ENCODE measurements around the gene ZNF672. TPM values are rescaled to one million over a fixed set of nuclear protein-coding genes. Genes with fewer than 3 reads are reported as not detected.

Gene ZNF672
- total and polyA plus RNA-seq, 2 of the 13 experiments (the other 11 are each of a cell fraction or from before 2014, with no cell fraction given) = 17.2 to 22.9 TPM

DNA sequence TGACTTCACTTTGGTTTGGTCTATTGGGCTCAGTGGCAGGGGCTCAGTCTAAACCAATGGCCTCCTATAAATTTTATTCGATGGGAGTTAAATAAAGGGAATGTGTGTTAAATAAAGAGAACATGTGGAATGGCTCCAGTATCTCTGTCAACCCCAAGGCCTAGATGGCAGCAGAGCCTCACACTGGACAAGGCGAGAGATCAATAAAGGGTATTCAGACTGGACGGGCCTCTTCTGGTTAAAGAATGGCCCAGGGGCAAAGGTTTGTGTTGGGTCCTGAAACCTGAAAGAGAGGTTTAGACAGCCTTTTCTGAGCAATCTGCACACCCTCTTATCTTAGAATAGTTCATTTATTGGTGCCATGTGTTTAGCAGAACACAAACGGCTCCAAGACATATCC lies 47.0 kb upstream of the ZNF672 start (continued):
- TF ChIP-seq, protein P1, sequence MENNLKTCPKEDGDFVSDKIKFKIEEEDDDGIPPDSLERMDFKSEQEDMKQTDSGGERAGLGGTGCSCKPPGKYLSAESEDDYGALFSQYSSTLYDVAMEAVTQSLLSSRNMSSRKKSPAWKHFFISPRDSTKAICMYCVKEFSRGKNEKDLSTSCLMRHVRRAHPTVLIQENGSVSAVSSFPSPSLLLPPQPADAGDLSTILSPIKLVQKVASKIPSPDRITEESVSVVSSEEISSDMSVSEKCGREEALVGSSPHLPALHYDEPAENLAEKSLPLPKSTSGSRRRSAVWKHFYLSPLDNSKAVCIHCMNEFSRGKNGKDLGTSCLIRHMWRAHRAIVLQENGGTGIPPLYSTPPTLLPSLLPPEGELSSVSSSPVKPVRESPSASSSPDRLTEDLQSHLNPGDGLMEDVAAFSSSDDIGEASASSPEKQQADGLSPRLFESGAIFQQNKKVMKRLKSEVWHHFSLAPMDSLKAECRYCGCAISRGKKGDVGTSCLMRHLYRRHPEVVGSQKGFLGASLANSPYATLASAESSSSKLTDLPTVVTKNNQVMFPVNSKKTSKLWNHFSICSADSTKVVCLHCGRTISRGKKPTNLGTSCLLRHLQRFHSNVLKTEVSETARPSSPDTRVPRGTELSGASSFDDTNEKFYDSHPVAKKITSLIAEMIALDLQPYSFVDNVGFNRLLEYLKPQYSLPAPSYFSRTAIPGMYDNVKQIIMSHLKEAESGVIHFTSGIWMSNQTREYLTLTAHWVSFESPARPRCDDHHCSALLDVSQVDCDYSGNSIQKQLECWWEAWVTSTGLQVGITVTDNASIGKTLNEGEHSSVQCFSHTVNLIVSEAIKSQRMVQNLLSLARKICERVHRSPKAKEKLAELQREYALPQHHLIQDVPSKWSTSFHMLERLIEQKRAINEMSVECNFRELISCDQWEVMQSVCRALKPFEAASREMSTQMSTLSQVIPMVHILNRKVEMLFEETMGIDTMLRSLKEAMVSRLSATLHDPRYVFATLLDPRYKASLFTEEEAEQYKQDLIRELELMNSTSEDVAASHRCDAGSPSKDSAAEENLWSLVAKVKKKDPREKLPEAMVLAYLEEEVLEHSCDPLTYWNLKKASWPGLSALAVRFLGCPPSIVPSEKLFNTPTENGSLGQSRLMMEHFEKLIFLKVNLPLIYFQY (CRISPR knock-in tag; IDR thresholded peaks at IDR 0.05; ENCODE audit: borderline replicate concordance) = 0 out of 2 replicates have a peak, but pooled peaks have one; percentile 38
- TF ChIP-seq, protein P2, sequence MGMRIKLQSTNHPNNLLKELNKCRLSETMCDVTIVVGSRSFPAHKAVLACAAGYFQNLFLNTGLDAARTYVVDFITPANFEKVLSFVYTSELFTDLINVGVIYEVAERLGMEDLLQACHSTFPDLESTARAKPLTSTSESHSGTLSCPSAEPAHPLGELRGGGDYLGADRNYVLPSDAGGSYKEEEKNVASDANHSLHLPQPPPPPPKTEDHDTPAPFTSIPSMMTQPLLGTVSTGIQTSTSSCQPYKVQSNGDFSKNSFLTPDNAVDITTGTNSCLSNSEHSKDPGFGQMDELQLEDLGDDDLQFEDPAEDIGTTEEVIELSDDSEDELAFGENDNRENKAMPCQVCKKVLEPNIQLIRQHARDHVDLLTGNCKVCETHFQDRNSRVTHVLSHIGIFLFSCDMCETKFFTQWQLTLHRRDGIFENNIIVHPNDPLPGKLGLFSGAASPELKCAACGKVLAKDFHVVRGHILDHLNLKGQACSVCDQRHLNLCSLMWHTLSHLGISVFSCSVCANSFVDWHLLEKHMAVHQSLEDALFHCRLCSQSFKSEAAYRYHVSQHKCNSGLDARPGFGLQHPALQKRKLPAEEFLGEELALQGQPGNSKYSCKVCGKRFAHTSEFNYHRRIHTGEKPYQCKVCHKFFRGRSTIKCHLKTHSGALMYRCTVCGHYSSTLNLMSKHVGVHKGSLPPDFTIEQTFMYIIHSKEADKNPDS (CRISPR knock-in tag; IDR thresholded peaks at IDR 0.05) = no peak
- TF ChIP-seq, protein P3, sequence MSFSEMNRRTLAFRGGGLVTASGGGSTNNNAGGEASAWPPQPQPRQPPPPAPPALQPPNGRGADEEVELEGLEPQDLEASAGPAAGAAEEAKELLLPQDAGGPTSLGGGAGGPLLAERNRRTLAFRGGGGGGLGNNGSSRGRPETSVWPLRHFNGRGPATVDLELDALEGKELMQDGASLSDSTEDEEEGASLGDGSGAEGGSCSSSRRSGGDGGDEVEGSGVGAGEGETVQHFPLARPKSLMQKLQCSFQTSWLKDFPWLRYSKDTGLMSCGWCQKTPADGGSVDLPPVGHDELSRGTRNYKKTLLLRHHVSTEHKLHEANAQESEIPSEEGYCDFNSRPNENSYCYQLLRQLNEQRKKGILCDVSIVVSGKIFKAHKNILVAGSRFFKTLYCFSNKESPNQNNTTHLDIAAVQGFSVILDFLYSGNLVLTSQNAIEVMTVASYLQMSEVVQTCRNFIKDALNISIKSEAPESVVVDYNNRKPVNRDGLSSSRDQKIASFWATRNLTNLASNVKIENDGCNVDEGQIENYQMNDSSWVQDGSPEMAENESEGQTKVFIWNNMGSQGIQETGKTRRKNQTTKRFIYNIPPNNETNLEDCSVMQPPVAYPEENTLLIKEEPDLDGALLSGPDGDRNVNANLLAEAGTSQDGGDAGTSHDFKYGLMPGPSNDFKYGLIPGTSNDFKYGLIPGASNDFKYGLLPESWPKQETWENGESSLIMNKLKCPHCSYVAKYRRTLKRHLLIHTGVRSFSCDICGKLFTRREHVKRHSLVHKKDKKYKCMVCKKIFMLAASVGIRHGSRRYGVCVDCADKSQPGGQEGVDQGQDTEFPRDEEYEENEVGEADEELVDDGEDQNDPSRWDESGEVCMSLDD (CRISPR knock-in tag; IDR thresholded peaks at IDR 0.05; ENCODE audit: borderline replicate concordance) = no peak
- TF ChIP-seq, protein P4, sequence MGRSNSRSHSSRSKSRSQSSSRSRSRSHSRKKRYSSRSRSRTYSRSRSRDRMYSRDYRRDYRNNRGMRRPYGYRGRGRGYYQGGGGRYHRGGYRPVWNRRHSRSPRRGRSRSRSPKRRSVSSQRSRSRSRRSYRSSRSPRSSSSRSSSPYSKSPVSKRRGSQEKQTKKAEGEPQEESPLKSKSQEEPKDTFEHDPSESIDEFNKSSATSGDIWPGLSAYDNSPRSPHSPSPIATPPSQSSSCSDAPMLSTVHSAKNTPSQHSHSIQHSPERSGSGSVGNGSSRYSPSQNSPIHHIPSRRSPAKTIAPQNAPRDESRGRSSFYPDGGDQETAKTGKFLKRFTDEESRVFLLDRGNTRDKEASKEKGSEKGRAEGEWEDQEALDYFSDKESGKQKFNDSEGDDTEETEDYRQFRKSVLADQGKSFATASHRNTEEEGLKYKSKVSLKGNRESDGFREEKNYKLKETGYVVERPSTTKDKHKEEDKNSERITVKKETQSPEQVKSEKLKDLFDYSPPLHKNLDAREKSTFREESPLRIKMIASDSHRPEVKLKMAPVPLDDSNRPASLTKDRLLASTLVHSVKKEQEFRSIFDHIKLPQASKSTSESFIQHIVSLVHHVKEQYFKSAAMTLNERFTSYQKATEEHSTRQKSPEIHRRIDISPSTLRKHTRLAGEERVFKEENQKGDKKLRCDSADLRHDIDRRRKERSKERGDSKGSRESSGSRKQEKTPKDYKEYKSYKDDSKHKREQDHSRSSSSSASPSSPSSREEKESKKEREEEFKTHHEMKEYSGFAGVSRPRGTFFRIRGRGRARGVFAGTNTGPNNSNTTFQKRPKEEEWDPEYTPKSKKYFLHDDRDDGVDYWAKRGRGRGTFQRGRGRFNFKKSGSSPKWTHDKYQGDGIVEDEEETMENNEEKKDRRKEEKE (IDR thresholded peaks at IDR 0.05) = no peak
- TF ChIP-seq ETV5 (CRISPR knock-in tag; IDR thresholded peaks at IDR 0.05; ENCODE audit: borderline replicate concordance) (no peak), SALL1 (CRISPR knock-in tag; IDR thresholded peaks at IDR 0.05) (no peak), AHR (CRISPR knock-in tag; IDR thresholded peaks at IDR 0.05) (no peak)
- TF ChIP-seq, protein P5, sequence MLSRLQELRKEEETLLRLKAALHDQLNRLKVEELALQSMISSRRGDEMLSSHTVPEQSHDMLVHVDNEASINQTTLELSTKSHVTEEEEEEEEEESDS (CRISPR knock-in tag; IDR thresholded peaks at IDR 0.05; ENCODE audit: borderline replicate concordance) = no peak

All from HepG2 (cell line).